NCI-H187 treated with DMSO at 0.1 percent for 48 hours (cell line): ENCODE data around the gene TFF2.

ENCODE experiments used
- DNase-seq: peaks from one replicate; lab custom pipeline; 2025; lab: John Stamatoyannopoulos, UW

TFF2 gene

GRCh38 chr21:42346866-42347600 is 3.8 kb downstream of the TFF2 start:
- DNase-seq, result no peak

- DNase-seq, result no peak
These were observed 4.4 kb downstream of the TFF2 start for GRCh38 chr21:42346441-42346840.

- no peak for DNase-seq
These were observed 6.2 kb downstream of the TFF2 start for GRCh38 chr21:42344631-42345030.

GRCh38 chr21:42343963-42344510 is 6.8 kb downstream of the TFF2 start:
- DNase-seq, result no peak

- DNase-seq, result no peak
These were observed 7.2 kb downstream of the TFF2 start for GRCh38 chr21:42343556-42343955.

- DNase-seq, result no peak
These were observed 7.7 kb downstream of the TFF2 start for GRCh38 chr21:42343101-42343500.

- no peak for DNase-seq
These were observed 8.8 kb downstream of the TFF2 start for GRCh38 chr21:42341776-42342542.

- no peak for DNase-seq
These were observed 10.4 kb downstream of the TFF2 start for GRCh38 chr21:42340187-42341050.

- DNase-seq, result no peak
These were observed 11.8 kb downstream of the TFF2 start for GRCh38 chr21:42338729-42339715.

GRCh38 chr21:42337830-42338728 is 12.7 kb downstream of the TFF2 start:
- DNase-seq, result peak; percentile 63

GRCh38 chr21:42337276-42337675 is 13.5 kb downstream of the TFF2 start:
- no peak for DNase-seq

GRCh38 chr21:42336054-42336453 is 14.7 kb downstream of the TFF2 start:
- DNase-seq, result no peak

- DNase-seq, result no peak
These were observed 18.1 kb downstream of the TFF2 start for GRCh38 chr21:42332557-42333317.

- DNase-seq, result no peak
These were observed 19.1 kb downstream of the TFF2 start for GRCh38 chr21:42331660-42332059.

GRCh38 chr21:42330380-42331371 is 20.1 kb downstream of the TFF2 start:
- no peak for DNase-seq

- no peak for DNase-seq
These were observed 25.9 kb downstream of the TFF2 start for GRCh38 chr21:42324896-42325295.

- DNase-seq, result no peak
These were observed 28.9 kb downstream of the TFF2 start for GRCh38 chr21:42321845-42322244.

- no peak for DNase-seq
These were observed 29.6 kb downstream of the TFF2 start for GRCh38 chr21:42321231-42321630.
